T-helper 2 cell treated with Interferon-gamma antibody and Interleukin-4, amounts not matched to agents 5 μg/mL and 100 μg/mL, for 36 hours (primary cell): ENCODE measurements around the gene ARPP21.

Experiments used
- DNase-seq: peaks from one replicate; pipeline ENCODE4 v3.0.0; 2021; ENCODE audit warnings: low spot score
- H3K27ac Mint-ChIP-seq: one replicate; pipeline ENCODE4 v1.8.0; 2021; ENCODE audit warnings: mild to moderate bottlenecking, mixed read lengths
- H3K27me3 Mint-ChIP-seq: one replicate; pipeline ENCODE4 v1.8.0; 2021; ENCODE audit warnings: low read depth, mixed read lengths
- H3K36me3 Mint-ChIP-seq: one replicate; pipeline ENCODE4 v1.8.0; 2021; ENCODE audit warnings: low read depth, mixed read lengths
- H3K4me1 Mint-ChIP-seq: one replicate; pipeline ENCODE4 v1.8.0; 2021; ENCODE audit warnings: low read depth, mixed read lengths
- H3K4me3 Mint-ChIP-seq: one replicate; pipeline ENCODE4 v1.8.0; 2022; ENCODE audit warnings: mild to moderate bottlenecking, moderate library complexity, mixed read lengths
- H3K9me3 Mint-ChIP-seq: one replicate; pipeline ENCODE4 v1.8.0; 2021; ENCODE audit warnings: mixed read lengths

Gene ARPP21

DNA sequence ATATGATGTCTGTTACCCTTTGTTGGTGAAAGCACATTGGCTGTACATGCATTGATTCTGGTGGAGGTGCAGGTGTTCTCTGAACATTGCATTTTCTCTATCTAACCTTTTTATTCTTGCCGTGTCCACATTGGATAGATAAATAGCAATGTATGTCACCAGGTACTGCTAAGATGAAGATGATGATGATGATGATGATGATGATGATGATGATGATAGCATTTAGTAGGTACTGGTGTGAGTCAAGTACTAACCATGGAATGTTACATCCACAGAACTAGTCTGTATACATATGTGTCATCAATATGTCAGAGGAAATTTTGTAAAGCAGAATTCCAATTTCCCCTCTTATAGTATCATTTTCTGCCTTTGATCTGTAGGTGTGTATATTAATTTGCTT, 36.3 kb downstream of the ARPP21 start:
- no peak overlapping the region for H3K27ac Mint-ChIP-seq
- H3K9me3 Mint-ChIP-seq, result no peaks in the 10 kb centered on the region
- no peak overlapping the region for H3K4me3 Mint-ChIP-seq
- H3K4me1 Mint-ChIP-seq, result no peaks in the 10 kb centered on the region
- H3K36me3 Mint-ChIP-seq, result no peaks in the 10 kb centered on the region
- DNase-seq, result no peak
- no peaks in the 10 kb centered on the region for H3K27me3 Mint-ChIP-seq

DNA sequence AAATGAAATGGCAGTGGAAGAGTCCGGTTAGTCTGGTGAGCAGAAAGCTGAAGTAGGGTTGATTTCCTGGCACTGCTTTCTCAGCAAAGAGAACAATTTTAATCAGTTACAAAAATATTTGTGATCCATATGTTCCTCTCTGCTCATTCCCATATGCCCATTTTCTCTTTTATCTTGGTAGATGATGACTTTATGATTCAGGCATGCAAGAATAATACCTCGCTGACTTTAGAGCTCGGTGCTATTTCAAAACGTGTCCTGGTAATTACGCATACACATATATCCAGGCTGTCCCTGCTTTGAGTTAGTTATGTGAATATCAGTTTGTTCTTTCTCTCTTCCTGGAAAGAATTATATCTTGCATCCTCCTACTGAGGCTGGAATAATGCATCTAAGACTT, 38.5 kb downstream of the ARPP21 start:
- Mint-ChIP-seq H3K27ac (no peak overlapping the region), H3K9me3 (no peaks in the 10 kb centered on the region), H3K4me3 (no peak overlapping the region), H3K36me3 (no peaks in the 10 kb centered on the region), H3K4me1 (no peaks in the 10 kb centered on the region), H3K27me3 (no peaks in the 10 kb centered on the region)
- no peak for DNase-seq

- no peaks in the 10 kb centered on the region for H3K9me3 Mint-ChIP-seq
- no peaks in the 10 kb centered on the region for H3K36me3 Mint-ChIP-seq
- no peaks in the 10 kb centered on the region for H3K4me1 Mint-ChIP-seq
- DNase-seq, result no peak
- H3K27ac Mint-ChIP-seq, result no peak overlapping the region
- no peaks in the 10 kb centered on the region for H3K27me3 Mint-ChIP-seq
- H3K4me3 Mint-ChIP-seq, result no peak overlapping the region
Observed at GRCh38 chr3:35678643-35679161, 39.4 kb downstream of the ARPP21 start.

DNA sequence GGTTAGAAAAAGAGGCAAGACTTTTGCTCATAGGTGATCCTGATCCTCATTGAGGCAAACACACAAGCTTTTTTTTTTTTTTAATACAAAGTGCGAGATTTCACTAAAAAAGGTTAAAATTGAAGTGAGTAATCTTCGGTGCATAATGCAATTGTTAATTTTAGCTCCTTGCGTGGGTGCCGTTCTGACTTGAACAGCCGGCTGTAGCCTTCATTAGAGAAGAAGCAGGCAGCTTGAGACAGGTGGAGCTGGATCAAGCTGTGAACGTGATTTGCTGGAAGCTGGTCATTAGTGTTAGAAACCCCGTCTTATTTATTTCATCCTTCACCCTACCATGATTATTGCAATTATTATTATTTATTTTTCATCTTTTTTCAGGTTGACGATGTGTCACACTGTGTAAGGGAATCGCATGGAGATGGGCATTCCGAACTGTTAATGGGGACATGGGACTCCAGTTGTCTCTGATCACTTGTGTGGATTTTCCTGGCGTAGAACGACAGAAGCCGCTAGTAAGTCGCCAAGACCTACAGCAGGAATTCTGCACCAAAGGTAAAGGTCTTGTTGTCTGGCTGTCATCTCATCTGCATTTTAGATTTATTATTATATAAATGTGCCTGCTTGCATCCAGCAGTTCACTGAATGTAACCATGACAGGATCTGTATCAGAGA, 40.2 kb downstream of the ARPP21 start:
- Mint-ChIP-seq H3K9me3 (no peaks in the 10 kb centered on the region), H3K4me3 (no peak overlapping the region), H3K27ac (no peak overlapping the region), H3K36me3 (no peaks in the 10 kb centered on the region), H3K27me3 (no peaks in the 10 kb centered on the region), H3K4me1 (no peaks in the 10 kb centered on the region)
- no peak for DNase-seq

DNA sequence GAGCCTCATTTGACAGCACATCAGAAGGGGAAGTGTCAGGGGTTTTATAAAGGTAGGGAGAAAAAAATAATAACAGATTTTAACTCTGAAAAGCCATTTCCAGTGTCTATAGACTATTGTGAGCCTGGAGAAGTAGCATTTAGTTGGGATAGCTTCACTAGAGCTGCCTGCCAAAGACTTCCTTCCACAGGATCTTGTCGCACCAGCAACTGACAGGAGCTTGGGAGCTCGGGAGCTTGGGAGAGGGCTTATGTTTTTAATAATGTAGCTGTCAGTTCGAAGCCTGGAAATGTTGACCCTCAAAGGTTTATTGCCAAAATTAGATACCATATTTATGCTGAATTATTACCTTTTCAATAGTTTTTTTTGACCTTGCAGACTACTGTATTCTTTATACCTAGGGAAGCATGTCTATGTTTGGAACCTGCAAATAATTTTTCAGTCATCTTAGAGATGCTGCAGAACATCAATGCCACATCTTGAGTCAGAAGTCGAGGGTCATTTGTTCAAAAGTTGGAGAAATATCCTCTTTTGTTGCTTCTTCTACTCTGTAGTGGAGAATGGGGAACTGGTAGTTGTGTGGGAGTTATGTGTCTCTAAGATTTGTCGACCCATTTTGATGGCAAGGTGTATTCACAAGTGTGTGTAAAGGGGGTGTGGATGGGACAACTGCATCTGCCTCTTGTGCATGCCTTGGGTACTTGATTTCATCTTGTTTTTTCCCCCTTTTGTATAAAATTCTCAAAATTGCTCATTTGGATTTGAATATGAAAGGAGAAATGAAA, 41.7 kb downstream of the ARPP21 start:
- DNase-seq, result no peak
- Mint-ChIP-seq H3K4me3 (no peak overlapping the region), H3K36me3 (no peaks in the 10 kb centered on the region), H3K27ac (no peak overlapping the region), H3K4me1 (no peaks in the 10 kb centered on the region), H3K9me3 (no peaks in the 10 kb centered on the region), H3K27me3 (no peaks in the 10 kb centered on the region)

GRCh38 chr3:35685153-35685552, 45.8 kb downstream of the ARPP21 start:
- H3K27ac Mint-ChIP-seq, result no peak overlapping the region
- no peaks in the 10 kb centered on the region for H3K4me1 Mint-ChIP-seq
- no peaks in the 10 kb centered on the region for H3K36me3 Mint-ChIP-seq
- no peak overlapping the region for H3K4me3 Mint-ChIP-seq
- no peaks in the 10 kb centered on the region for H3K27me3 Mint-ChIP-seq
- no peak for DNase-seq
- H3K9me3 Mint-ChIP-seq, result no peaks in the 10 kb centered on the region

GRCh38 chr3:35688826-35689225, 49.5 kb downstream of the ARPP21 start:
- H3K9me3 Mint-ChIP-seq, result no peaks in the 10 kb centered on the region
- no peak overlapping the region for H3K27ac Mint-ChIP-seq
- no peak for DNase-seq
- no peaks in the 10 kb centered on the region for H3K4me1 Mint-ChIP-seq
- no peaks in the 10 kb centered on the region for H3K27me3 Mint-ChIP-seq
- H3K36me3 Mint-ChIP-seq, result no peaks in the 10 kb centered on the region
- no peak overlapping the region for H3K4me3 Mint-ChIP-seq

GRCh38 chr3:35690271-35690670, 50.9 kb downstream of the ARPP21 start:
- no peak for DNase-seq
- no peak overlapping the region for H3K27ac Mint-ChIP-seq
- no peak overlapping the region for H3K4me3 Mint-ChIP-seq

DNA sequence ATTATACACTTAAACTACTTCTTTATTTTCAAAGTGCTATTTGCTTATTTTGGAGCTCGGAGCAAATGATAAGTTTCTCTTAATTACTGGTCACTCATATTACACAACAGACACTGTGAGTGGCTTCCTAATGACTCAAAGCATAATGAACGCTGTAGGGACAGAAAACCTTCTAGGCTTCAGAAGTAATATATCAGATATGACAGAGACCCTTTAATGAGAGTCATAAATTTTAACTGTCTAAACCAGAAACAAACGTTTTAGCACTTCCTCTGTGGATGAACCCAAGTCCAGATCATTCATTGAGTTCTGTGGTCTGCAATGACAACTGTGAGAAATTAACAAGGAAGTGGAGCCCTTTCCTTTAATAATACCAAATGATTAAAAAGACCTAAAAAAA, 66.6 kb downstream of the ARPP21 start:
- peaks cover 2% of the 10 kb centered on the region for H3K4me1 Mint-ChIP-seq
- H3K27ac Mint-ChIP-seq, result no peak overlapping the region
- H3K36me3 Mint-ChIP-seq, result no peaks in the 10 kb centered on the region
- no peaks in the 10 kb centered on the region for H3K27me3 Mint-ChIP-seq
- no peak for DNase-seq
- no peak overlapping the region for H3K4me3 Mint-ChIP-seq
- no peaks in the 10 kb centered on the region for H3K9me3 Mint-ChIP-seq

More at GRCh38 chr3:35690271-35690670, 50.9 kb downstream of the ARPP21 start:
- H3K36me3 Mint-ChIP-seq, result no peaks in the 10 kb centered on the region
- H3K27me3 Mint-ChIP-seq, result no peaks in the 10 kb centered on the region
- no peaks in the 10 kb centered on the region for H3K9me3 Mint-ChIP-seq
- no peaks in the 10 kb centered on the region for H3K4me1 Mint-ChIP-seq

- Mint-ChIP-seq H3K9me3 (no peaks in the 10 kb centered on the region), H3K36me3 (no peaks in the 10 kb centered on the region), H3K4me1 (peaks cover 2% of the 10 kb centered on the region), H3K4me3 (no peak overlapping the region), H3K27me3 (no peaks in the 10 kb centered on the region), H3K27ac (no peak overlapping the region)
- DNase-seq, result peak; percentile 10
Observed at GRCh38 chr3:35707904-35708303, 68.6 kb downstream of the ARPP21 start.

DNA sequence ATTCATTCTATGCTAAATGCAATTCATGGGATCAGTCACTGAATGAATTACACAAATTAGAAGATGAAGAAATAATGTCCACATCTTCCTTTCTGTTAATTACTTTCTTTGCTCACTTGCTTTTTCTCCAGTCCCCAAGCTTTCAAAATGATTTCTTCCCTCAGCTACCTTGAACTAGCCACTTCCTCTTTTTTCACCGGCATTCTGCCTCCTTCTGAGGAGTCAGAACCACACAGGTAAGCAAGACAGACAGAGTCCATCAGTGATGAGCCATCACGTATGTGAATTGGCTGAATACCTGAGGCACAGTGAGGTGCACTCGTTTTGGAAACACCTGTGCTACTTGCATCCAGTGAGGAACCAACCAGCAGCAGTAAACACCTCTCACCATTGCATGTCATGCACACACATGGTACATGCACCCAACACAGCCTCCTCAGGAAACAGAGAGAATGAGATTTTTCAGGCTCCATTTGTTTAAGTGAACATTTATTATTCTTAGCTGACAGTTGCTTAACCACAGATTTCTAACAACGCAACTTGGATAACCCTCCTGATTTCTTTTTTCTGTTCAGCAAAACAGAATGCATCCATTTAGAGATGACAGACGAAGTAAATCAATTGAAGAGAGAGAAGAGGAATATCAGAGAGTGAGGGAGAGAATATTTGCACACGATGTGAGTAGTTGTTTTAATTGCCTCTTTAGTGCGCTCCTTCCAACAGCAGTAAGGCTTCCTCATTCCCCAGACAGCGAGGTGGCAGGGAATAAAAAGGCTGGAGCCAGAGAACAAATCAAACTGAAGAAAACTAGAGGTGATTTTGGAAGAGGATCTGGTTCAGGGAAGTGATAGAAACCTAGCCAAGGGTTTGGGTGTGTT, 69.3 kb downstream of the ARPP21 start:
- DNase-seq, result no peak
- Mint-ChIP-seq H3K27ac (no peak overlapping the region), H3K27me3 (no peaks in the 10 kb centered on the region), H3K4me1 (peaks cover 2% of the 10 kb centered on the region), H3K4me3 (no peak overlapping the region), H3K9me3 (no peaks in the 10 kb centered on the region), H3K36me3 (no peaks in the 10 kb centered on the region)

DNA sequence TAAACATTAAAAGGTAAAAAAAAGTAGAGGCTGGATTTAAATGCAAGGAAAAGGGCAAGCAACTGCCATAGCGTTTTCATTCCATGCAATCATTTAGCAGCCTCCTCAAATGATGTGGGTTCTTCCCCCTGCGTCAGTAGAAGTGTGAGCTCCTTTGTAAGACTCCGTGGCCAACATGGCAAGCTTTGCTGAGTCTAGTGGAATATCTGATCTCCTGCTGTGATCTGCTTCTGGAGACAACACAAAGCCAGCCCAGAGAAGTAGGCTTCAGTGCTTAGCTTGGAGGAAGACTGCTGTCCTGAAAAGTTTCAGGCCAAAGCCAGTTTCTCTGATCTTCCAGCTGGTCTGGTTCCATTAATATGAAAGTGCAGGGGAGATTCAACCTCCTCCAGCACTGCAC, 70.4 kb downstream of the ARPP21 start:
- H3K27me3 Mint-ChIP-seq, result no peaks in the 10 kb centered on the region
- H3K27ac Mint-ChIP-seq, result no peak overlapping the region
- H3K9me3 Mint-ChIP-seq, result no peaks in the 10 kb centered on the region
- H3K4me1 Mint-ChIP-seq, result peaks cover 2% of the 10 kb centered on the region
- H3K4me3 Mint-ChIP-seq, result no peak overlapping the region
- H3K36me3 Mint-ChIP-seq, result no peaks in the 10 kb centered on the region
- no peak for DNase-seq

DNA sequence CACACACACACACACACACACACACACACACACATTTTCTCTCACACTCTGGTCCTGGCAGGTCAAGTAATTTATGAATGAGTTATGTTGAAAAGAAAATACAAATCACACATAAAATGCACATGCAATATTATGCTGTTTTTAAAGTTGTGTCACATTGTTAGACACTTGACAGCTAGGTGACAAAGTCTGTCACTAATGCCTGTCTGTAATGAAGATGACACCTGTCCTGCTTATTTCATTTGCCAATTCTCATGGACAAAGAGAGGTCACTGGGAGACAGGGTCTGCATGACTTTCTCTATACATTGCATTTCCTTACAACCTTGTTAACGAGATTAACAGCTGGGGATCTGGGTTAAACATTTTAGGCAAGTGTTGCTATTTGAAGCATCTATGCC, 71.2 kb downstream of the ARPP21 start:
- H3K4me1 Mint-ChIP-seq, result peaks cover 2% of the 10 kb centered on the region
- H3K36me3 Mint-ChIP-seq, result no peaks in the 10 kb centered on the region
- H3K27ac Mint-ChIP-seq, result no peak overlapping the region
- DNase-seq, result no peak
- no peaks in the 10 kb centered on the region for H3K27me3 Mint-ChIP-seq
- no peaks in the 10 kb centered on the region for H3K9me3 Mint-ChIP-seq
- H3K4me3 Mint-ChIP-seq, result no peak overlapping the region

GRCh38 chr3:35718921-35719320, 79.6 kb downstream of the ARPP21 start:
- Mint-ChIP-seq H3K27ac (no peak overlapping the region), H3K4me1 (no peaks in the 10 kb centered on the region), H3K9me3 (no peaks in the 10 kb centered on the region), H3K36me3 (no peaks in the 10 kb centered on the region), H3K27me3 (no peaks in the 10 kb centered on the region), H3K4me3 (no peak overlapping the region)
- DNase-seq, result no peak
